ENCODE data around the gene CELSR1.

GRCh38 chr22:46428171-46428570, 109.2 kb downstream of the CELSR1 start:
- TF ChIP-seq POLR2A (IDR thresholded peaks at IDR 0.05; ENCODE audit: low read length) (no peak), GATA1 (IDR thresholded peaks at IDR 0.05; ENCODE audit: low read depth, low read length) (no peak)

All from erythroblast (primary cell).